Brain pericyte (primary cell): Measurements from ENCODE around the gene SPTBN1.
"Not testable (repeated sequence)": the region's sequence is repeated elsewhere in the genome, so short reads cannot be mapped to it uniquely, and the experiment has no call there.

Experiments
- DNase-seq: peaks from one replicate; pipeline ENCODE4 v3.0.0-alpha.2; 2012; ENCODE audit warnings: low read depth, low spot score

SPTBN1 gene

DNA sequence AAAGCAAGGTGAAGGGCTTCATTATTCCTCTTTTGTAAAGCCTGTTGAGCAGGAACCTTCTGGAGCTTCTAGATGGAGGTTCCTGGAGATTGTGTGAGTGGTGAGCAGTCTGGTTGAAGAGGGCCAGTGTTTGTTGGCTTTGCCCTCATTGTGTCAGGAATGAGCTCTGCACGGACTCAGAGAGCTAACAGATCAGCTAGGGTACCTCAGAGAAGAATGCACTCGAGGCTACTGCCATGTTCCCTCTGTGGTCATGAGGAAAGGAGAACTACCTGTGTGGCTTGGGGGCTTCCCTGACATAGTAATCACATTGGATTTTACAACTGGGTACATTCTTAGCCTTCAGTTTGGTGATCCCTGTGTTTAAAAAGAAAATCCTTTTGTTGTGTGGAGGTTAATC is 46.6 kb downstream of the SPTBN1 start:
- DNase-seq = no peak

DNA sequence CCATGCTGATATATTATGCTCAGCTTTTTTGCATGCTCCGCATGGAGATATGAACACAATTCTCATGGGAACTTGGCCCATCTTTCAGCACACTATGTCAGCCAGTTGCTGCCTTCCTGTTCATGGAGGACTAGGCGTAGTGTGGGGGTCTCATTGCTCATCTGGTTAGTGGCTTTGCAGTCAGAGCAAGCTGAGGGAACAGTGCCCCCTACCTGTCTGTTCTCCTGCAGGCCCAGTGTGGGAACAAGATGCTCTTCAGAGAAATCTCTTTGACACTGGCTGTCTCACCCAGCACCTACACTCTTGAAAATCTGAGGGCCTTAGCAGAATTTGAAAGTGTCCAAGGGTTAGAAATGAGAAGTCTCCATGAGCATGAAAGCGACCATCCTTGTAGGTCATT is 47.1 kb downstream of the SPTBN1 start:
- no peak for DNase-seq

DNA sequence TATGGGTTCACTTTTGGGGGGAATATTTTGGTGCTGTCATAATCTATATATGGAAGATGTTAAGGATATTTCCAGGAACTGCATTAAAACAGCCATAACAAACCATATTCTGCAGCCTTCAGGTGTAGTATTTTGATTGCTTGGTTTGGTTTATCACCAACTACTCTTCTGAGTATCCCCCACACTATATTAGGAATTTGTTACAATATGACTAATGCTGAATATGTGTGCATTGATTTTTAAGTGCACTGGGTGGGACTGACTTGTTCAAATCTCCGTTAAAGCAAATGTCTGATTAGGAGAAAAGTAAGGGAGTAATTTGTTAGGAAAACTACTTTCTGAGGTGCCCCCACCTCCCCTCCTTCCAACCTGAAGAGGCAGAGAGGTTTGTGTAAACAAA is 47.7 kb downstream of the SPTBN1 start:
- DNase-seq = no peak

DNA sequence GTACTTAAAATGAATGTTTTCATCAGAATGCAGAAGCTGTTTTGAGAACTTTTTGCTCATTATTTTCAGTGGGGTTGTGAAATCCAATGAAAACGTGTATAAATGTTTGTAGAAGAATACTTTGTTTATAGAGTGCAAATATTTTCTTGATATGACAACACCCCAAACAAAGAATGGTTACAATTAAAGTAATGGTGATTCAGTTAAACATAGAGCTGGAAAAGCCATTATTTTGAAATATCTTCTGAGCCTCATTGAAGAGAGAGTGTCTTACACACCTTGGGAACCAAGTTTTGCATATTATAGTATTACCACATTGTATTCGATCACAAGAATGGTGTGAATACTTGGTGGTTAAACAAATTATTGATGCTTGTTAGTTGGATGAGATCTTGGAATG is 48.7 kb downstream of the SPTBN1 start:
- DNase-seq = no peak

DNA sequence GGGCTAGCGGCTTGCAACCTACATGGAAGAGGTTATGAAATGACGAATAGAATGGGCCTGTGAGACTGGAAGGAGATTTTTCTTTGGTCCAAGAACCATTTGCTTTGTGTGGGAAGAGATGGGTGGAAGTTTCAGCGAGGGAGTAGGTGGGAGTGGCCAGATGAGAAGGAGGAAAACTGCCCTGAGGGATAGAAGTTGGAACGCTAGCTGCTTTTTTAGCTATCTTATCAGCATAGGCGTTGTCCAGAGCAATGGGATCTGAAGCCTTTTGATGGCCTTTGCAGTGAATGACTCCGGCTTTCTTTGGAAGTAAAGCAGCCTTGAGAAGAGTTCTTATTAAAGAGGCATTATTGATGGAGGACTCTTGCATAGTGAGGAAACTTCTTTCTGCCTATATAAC is 52.4 kb downstream of the SPTBN1 start:
- DNase-seq = no peak

DNA sequence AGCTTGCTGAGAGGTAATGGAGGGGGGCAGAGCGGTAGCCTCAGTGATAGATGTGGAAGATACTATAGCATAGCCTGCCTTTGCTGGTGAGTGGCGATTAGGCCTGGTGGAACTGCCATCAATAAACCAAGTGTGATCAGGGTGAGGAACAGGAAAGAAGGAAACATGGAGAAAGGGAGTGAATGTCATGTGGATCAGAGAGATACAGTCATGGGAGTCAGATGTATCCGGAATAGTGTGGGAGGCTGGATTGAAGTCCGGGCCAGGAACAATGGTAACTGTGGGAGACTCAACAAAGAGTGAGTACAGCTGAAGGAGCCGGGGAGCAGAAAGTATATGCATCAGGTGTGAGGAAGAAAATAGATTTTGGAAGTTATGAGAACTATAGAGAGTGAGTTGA is 52.9 kb downstream of the SPTBN1 start:
- not testable (repeated sequence) for DNase-seq

DNA sequence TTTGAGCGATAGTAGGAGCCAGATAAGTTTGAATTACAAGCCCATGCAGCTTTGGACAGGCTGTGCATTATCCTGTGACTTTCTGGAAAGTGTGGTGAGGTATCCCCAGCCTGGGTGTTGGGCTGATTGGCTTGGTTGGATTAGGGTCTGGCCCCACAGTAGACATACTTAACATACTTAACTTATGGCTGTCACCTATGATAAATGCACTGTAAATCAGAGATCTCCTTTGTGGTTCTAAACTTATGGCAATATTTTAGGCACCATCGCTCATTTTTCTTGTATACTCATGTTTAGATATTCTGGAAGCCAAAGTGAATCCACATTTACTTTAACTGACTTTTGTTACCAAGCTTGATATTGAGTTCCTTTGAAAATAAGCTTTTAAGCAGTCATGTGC is 54.8 kb downstream of the SPTBN1 start:
- DNase-seq = no peak

DNA sequence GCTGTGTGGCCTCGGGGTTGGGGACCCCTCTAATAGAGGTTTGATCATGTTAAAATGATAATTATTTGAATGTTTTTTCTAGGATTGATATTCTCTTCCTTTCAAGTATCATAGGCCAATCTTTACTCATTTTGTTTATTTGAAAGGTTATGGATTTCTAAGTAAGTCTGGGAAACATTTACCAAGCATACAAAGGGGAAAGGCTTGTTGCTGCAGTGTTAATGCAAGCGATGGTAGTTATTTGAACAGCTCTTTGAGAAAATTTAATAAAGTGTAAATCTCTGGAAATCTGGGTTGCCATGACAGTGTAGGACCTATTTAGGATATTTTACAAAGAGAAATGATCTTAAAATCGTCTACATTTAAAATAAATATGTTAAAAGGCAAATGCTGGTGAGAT is 56.1 kb downstream of the SPTBN1 start:
- no peak for DNase-seq

DNA sequence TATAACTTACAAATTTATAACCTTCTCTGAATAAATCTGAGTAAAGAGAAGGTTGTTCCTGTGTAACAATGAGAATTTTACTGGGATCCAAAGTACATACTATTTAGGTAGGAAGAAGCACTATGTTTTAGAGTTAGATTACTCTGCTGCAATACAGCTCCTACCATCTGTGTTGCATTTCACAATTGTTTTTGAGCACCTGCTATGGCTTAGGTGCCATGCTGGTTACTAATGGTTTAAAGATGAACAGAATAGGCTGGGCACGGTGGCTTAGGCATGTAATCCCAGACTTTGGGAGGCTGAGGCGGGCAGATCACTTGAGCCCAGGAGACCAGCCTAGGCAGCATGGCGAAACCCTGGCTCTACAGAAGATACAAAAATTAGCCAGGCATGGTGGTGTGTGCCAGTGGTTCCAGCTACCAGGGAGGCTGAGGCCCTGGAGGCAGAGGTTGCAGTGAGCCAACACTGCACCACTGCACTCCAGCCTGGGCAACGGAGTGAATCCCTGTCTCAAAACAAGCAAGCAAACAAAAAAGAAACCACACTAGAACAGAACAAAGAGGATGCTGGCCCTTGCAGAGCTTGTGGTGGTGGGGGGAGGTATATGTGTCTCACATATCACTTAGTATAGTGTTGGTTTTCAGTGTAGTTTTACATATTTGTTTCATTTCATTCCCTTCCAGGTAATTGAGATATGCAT is 56.7 kb downstream of the SPTBN1 start:
- no peak for DNase-seq

DNA sequence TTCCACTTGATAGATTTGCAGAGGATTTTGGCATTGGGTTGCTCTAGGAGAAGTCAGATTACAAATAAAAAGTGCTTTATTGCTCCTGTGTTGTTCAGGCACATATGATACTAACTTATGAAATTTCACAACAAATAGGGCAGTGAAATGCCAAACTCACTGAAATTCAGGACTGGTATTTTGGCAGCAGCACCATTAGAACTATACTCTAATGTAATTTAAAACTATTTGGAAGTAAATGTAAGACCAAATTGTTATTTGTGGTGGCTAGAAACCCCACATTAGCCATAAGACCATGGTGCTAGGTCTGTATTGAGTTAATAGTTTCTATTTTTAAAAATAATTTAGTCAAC is 57.2 kb downstream of the SPTBN1 start:
- DNase-seq = no peak

DNA sequence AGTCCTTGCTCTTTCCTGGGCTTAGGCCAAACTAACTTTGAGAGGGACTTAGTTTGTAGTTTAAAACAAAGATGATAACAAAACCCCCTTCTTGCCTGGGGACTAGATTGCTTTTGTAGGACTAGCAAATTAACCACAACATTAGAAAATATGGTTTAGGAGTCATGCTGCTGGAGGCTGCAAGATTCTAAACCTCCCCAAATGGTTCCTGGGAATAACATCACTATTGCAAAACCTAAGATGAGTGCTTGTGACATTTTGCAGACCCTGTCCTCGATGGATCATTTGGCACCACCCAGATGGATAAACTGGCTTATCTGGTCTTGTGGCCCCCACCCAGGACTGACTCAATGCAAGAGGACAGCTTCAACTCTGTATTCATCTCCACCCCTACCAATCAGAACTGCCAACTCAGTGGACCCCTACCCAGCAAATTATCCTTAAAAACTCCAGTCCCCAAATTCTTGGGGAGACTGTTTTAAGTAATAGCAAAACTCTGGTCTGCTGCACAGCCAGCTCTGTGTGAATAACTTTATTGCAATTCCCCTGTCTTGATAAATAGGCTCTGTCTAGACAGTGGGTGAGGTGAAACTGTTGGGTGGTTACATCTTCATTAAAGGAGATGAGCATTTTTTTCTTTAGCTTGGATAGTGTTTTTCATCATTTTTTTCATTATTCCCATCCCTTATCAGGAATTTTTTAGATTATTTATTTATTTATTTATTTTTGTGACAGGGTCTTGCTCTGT is 58.9 kb downstream of the SPTBN1 start:
- no peak for DNase-seq

DNA sequence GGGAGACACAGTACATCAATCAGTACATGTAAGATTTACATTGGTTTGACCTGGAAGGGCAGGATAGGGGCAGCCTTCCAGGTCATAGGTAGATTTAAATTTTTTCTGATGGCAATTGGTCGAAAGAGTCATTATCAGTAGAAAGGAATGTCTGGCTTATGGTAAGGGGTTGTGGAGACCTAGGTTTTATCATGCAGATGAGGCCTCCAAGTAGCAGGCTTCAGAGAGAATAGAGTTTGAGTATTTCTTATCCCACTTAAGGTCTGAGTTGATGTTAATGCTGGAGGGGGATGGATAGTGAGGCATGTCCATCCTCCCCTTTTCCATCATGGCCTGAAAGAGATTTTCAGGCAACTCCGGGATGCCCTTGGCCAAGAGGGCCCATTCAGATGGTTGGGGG is 60.7 kb downstream of the SPTBN1 start:
- no peak for DNase-seq

DNA sequence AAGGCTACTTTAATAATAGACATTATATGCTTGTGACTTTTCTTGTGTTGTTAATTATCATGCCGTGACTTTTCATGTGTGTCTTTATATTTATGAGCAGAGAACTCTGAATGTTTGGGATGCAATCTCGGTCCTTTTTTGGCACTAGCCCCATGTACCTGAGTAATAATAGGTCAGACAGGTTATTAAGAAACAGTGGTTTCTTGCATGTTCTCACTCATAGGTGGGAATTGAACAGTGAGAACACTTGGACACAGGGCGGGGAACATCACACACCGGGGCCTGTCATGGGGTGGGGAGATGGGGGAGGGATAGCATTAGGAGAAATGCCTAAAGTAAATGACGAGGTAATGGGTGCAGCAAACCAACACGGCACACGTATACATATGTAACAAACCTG is 61.9 kb downstream of the SPTBN1 start:
- DNase-seq = not testable (repeated sequence)

DNA sequence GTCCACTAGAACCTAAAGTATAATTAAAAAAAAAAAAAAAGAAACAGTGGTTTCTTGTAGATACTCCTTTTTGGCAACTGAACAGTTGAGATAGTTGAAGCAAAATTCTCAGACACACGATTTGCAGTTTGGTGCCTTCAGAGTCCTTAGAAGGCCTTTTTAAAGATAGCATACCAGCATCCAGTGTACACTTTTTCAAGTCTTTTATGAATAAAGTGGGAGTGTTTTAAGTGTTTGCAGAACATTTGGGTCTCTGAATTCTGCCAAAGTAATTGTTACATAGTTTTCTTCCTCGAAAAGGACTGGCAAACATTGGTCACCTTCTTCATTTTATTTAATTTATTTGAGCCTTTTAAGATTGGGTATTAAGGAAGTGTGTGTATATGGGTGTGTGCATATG is 62.3 kb downstream of the SPTBN1 start:
- no peak for DNase-seq

DNA sequence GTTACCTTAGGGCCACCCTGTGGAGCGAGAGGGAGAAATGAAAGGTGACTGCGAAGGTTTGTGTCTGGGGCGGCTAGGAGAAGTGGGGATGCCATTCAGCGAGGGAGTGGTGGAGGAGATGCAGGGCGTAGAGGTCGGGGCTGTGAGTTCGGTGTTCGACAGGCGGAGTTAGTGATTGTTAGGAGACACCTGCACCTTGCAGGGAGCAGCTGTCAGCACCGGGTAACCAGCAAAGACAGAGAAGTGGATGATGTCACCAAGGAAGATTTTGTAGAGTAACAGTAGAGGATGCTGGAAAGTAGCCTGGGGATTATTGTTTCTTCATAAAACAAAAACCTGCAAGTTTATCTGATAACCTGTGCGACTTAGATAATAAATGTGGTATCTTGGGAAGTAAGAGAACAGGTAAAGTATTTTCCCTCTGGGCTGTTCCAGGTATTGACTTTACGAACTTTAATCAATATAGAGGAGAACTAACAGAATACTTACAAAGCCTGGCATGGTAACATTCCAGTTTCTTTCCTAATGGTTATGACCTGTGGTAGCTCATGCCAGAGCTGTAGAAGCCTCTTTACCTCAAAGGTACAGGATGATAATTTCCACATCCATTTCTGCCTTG is 63.8 kb downstream of the SPTBN1 start:
- no peak for DNase-seq

DNA sequence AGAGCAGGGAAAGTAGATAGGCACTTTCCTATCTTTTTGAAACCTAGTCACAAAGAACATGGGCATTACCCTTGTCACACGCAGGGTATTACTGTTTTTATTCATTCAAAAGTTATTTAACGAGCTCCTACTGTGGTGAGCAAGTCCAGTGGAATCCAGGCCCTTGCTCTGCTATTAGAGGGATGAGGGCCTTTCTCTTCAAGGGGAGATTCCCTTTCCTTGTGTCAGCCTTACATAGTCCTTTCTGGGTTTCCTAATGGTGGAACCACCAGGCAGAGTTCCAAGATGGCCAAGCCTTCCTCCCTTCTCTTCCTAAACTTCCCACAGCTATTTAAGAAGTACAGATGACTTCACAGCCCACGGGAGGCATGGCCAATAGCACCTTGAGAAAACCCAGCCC is 64.6 kb downstream of the SPTBN1 start:
- DNase-seq = no peak

DNA sequence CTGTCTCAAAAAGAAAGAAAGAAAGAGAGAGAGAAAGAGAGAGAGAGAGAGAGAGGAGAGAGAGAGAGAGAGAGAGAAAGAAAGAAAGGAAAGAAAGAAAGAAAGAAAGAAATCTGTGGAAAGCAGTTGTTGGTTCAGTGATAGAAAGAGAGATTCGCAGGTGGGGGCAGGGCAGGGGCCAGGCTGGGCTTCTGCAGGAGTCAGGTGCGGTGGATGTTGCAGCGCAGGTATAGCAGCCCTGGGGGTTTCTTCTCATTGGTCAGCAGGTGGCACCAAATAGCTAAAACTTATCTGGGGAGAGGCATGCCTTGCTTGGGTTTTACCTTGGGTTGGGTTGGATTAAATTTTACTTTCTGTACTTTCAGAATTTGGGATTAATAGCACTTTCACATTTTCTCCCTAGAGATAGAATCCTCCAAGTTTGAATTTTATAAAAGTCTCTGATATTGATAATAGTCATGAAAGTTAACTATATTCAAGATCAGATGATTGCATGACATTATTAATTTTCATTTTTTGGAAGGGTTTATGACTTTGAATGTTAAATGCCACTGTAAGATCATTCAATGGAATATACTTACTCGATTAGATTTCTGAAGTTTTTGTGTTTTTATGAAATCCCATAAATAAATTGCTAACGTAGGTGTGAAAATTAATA is 66.6 kb downstream of the SPTBN1 start:
- DNase-seq = no peak

DNA sequence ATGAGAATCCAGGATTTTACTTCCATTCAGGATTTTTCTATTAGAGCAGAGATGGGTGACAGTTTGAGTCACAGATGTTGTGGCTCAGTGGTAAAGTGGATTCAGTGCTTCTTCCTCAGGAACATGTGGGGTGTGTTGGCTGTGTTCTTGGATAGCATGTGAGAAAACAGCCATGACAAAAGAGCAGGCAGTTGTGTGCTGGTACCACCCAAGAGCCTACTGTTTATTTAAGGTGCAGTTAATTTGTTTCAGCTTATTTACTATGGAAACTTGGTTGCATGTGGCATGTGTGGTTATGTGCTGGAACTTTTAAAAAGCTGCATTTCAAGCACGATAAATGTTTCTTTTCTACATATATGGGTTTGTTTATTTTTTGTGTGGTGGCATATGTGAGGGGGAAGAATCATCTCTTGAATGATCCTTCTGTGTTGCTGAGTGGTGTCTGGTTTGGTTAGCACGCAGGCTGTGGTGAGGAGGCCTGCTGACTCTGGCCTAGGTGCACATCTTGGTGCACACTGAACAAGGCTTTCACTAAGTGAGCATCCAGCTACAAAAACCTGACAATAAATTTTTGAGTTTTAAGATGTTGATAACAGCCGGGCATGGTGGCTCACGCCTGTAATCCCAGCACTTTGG is 67.3 kb downstream of the SPTBN1 start:
- DNase-seq = no peak

DNA sequence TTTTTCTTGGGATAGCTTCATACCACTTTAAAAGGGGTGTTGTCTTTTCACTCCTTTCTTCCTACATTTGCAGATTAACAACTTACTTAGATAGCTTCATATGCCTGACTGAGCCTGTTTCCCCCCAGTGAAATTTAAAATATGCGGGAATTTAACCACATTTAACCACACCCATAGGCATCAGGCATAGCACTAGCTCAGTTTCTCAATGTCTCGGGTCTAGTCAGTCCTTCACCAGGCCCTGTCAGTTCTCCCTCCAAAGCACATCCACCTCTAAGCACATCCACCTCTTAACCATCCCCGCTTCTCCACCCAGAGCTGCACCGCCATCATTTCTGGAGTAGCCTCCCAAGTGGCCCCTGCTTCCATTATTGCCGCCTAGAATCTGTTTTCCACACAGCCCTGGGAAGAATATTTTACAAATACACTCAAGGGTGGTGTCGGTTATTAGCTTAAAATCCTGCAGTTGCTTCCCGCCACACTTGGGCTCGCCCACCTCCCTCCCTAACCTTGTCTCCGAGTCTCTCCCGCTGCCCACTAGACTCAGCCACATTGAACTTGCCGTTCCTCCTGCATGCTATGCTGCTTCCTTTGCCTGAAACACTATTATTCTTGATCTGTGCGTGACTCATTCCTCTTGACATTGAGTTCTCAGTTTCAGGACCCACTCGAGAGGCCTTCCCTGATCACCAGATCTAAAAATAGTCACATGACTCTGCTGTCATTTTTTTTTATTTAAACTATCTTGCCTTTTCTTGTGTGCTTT is 68.3 kb downstream of the SPTBN1 start:
- peak; percentile 47 for DNase-seq

DNA sequence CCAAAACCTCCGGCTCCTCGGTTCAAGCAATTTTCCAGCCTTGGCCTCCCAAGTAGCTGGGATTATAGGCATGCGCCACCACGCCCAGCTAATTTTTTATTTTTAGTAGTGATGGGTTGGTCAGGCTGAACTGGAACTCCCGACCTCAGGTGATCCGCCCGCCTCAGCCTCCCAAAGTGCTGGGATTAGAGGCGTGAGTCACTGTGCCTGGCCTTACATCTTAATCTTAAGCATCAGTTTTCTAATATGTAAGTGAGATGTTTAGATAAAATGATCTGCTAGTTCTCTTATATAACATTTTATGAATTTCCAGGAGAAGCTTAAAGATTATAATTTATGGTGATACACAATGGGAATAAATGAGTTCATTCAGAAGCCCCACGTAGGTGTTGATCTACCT is 69.2 kb downstream of the SPTBN1 start:
- DNase-seq = no peak

DNA sequence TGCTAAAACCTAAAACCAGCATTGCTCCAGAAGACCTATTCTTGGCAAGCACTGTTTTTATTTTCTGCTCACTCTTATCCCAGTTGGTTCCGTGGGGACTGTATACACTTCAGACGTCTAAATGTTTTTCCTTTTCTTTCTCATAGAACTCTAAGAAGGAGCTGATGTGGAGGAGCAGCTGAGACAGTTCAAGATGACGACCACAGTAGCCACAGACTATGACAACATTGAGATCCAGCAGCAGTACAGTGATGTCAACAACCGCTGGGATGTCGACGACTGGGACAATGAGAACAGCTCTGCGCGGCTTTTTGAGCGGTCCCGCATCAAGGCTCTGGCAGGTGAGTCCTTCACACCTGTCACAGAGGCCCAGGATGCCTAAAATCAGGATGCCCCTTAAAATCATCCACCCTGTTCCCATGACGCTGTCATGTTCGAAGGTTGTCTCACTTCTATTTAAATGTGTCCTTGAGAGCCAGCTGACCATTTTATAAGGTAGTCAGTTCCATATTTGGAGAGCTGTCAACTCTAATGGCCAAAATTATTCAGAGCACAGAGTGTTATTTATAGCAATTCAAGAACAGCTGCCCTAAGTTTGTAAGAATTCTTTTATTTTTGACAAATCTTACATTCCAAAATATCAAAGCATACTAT is 70.2 kb downstream of the SPTBN1 start:
- no peak for DNase-seq
